NCI-H1092 (cell line): Measurements from ENCODE around the gene RGS14.
"Not testable (repeated sequence)": the region's sequence is repeated elsewhere in the genome, so short reads cannot be mapped to it uniquely, and the experiment has no call there.

Experiments used
- DNase-seq: peaks from one replicate; lab custom pipeline; 2025; lab: John Stamatoyannopoulos, UW

RGS14 gene

GRCh38 chr5:177349762-177350161, 8.0 kb upstream of the RGS14 start:
- no peak for DNase-seq

GRCh38 chr5:177350776-177351391, 6.8 kb upstream of the RGS14 start:
- no peak for DNase-seq

DNA sequence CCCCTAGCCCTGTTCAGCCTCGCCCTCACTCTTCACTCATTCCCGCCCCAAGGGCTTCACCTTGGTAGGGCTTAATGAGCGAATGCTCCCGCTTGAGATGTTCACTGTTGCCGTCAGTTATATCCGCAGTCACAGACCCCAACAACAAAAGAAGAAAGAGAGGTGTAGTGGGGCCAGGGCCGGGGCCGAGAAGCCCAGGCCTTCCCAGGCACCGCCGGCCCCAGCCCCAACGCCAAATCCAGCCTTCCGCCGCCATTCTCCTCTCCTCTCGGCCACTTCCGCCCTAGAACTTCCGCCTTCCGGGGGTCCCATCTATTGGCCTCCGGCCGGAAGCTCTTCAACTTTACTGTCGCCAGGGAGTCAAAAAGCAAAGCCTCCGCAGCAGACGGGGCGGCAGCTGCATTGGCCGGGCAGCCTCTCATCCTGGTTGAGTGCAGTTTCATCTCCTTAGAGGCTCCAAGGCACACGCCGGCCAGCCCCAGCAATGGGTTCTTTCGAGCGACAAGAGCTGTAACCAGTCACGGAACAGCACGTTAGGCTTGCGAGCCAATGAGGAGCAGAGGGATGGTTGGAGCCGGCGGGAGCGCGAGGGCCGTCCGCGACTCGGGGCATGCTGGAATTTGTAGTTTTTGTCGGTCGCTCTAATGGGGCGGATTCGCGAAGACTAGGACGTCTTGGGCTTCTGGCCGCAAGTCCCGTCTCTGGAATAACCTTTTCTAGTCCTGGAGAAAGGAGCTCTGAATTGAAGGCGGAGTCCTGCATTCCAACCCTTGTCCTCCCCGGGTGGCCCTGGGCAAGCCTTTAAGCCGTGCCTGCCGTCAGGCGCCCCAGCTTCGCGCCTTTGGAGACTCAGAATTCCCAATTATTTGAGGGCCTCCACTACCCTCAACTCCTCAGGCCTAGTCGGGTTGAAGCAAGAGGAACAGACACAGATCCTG, 6.1 kb upstream of the RGS14 start, which contains the start of gene LMAN2:
Gene LMAN2 (minus strand): TSS at position 277 of the 938 bp plus-strand sequence. CDS start 21 bp downstream, at position 256.
- peak; percentile 83 for DNase-seq

DNA sequence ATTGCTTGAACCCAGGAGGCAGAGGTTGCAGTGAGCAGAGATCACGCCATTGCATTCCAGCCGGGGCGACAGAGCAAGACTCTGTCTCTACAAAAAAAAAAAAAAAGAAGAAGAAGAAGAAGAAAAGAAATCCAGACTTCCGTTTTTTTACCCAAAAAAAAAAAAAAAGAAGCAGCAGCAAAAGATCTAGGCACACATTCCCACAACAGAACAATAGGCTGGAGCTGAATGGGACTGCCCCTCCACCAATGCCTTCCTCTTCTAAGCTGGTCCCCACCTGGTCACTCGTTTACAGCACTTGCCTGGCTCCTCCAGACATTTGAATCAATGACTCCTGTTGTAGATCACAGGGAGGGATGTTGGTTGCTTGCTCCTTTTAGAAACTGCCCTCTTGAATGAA, 4.6 kb upstream of the RGS14 start:
- DNase-seq = no peak

DNA sequence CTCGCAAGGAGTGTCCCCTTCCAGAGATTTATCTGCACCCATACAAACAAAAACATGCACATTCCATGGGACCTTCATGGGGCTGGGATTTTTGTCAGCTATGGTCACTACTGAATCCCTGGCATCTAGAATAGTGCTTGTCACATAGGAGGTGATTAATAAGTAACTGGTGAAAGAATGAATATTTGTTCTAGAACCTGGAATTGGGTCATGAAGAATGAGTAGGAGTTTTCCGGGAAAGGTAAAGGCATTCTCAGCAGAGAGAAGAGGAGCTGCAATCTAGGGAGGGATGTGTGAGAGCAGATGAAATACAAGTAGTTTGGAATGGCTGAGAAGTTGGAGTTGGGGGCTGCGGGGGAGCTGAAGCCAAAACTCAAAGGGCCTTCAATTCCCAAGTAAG, 3.5 kb upstream of the RGS14 start:
- no peak for DNase-seq

DNA sequence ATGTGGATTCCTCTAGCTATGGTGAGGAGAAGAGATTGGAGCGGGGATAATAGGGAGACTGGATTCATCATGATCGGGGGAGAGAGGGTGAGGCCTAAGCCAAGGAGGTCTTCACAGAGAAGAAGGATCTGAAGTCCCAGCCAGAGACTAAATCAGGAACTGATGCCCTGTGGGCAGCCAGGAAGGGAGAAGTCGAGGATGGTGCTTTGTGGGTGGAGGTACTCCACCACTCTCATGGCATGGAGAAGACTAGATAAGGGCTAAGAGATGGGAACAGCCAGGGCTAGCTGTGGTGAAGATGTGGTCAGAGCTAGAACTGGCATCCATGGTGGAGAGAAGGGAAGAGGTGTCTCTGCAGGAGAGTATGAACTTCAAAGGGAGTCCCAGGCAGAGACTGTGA, 3.0 kb upstream of the RGS14 start:
- no peak for DNase-seq

GRCh38 chr5:177355162-177355867, 2.4 kb upstream of the RGS14 start:
- no peak for DNase-seq

- no peak for DNase-seq
These were observed 1.9 kb upstream of the RGS14 start for GRCh38 chr5:177355868-177356168.

DNA sequence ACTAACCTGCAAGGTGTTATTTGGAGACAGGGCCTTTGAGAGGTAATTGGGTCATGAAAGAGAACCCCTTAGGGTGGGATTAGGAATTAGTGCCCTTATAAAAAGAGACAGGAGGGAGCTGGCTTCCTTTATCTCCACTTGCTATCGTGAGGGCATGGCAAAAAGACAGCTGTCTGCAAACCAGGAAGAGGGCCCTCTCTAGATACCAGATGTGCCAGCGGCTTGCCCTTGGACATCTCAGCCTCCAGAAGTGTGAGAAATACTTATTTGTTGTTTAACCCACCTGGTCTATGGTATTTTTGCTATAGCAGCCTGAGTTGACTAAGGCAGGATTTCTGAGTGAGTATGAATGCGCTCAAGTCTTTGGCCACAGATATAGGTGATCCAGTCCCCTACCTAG, 978 bp upstream of the RGS14 start:
- no peak for DNase-seq

GRCh38 chr5:177357146-177357458, 622 bp upstream of the RGS14 start:
- no peak for DNase-seq

- DNase-seq = no peak
These were observed 671 bp downstream of the RGS14 start for GRCh38 chr5:177358370-177358819.

DNA sequence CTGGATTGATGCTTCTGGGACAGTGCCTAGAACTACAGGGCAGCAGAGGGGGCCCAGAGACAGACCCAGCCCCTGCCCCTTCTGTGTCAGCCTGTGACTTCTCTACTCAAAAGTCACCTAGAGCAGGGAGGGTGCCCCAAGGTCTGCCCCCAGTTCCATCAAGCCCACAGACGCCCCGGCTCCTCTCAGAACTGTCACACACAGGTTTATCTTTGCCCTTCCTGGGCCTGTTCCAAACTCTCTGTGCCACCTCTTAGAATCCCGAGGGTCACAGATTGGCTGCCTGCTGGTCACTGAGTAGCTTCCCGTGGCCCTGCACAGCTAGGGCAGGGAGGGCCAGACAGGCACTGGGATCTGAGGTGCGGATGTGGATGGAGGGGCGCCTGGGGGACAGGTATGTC, 1.7 kb downstream of the RGS14 start:
- DNase-seq = no peak

DNA sequence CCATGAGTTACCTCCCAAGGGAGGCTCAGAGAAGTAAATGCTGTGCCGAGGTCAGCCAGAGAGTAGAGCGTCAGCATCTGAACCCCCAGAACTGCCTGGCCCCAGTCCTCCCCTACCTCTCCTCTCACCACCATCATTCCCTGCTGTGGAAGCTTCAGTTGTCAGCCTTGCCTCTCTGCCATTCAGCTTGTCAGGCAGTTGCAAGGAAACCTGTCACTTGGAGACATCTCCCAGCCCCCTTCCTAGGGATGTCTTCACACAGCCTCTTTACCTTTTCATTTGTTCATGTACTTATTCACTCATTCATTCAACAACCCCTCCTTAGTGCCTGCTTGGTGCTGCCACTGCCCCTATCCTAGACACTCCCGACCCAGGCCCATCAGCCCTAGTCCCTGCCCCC, 2.1 kb downstream of the RGS14 start:
- no peak for DNase-seq

DNA sequence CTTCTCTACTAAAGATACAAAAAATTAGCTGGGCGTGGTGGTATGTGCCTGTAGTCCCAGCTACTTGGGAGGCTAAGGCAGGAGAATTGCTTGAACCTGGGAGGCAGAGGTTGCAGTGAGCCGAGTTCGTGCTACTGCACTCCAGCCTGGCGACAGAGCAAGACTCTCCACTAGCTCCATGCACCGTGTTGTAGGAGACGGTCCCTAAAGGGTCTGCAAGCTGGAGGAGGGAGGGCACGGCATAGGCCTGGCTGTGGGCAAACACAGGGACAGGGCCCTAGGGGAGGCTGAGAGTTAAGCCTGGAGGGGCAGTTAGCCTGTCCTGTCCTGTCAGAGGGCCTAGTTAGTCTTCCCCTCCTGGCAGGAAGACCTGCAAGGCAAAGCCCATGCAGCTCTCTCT, 3.0 kb downstream of the RGS14 start:
- DNase-seq = not testable (repeated sequence)

GRCh38 chr5:177361418-177362291, 3.9 kb downstream of the RGS14 start:
- no peak for DNase-seq

GRCh38 chr5:177362292-177362609, 4.5 kb downstream of the RGS14 start:
- DNase-seq = no peak

- DNase-seq = no peak
These were observed 5.1 kb downstream of the RGS14 start for GRCh38 chr5:177362610-177363507.

- no peak for DNase-seq
These were observed 5.8 kb downstream of the RGS14 start for GRCh38 chr5:177363565-177363964.

- no peak for DNase-seq
These were observed 6.6 kb downstream of the RGS14 start for GRCh38 chr5:177364159-177364962.

DNA sequence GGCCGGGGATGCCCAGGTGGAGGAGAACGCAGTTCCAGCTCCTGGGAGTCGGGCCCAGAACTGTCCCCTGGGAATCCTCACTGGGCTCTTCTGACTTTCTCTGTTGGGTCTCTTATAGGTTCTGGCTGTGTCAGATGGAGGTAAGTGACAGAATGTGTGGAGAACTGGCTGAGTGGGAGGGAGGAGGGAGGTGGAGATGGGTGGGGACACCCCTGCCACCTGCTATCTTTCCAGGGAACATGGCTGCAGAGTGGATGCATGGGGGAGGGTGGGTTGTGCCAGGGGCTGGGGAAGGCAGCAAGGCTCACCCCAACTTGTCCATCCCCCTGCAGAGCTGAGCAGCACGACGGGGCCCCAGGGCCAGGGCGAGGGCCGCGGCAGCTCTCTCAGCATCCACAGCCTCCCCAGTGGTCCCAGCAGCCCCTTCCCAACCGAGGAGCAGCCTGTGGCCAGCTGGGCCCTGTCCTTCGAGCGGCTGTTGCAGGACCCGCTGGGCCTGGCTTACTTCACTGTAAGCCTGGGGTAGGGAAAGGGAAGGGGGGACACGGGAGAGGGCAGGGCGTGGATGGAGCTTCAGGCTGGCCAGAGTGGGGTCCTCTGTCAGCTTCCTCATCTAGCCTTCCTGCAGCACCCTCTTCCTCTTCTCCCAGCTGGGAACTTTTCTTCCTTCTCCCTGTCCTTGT, 8.3 kb downstream of the RGS14 start:
- no peak for DNase-seq
